GM23248 (cell line): ENCODE results near the gene SEMA4A.
"Not testable (repeated sequence)": the region's sequence is repeated elsewhere in the genome, so short reads cannot be mapped to it uniquely, and the experiment has no call there.

ENCODE experiments used
- EZH2 ChIP-seq: fragments of 200-600 bp; sonication (generic); IDR thresholded peaks from 2 replicates; pipeline ENCODE4 v1.6.1; 2018; ENCODE audit warnings: antibody characterized with exemption, mild to moderate bottlenecking; ENCODE audit not compliant: insufficient read depth, poor library complexity, severe bottlenecking
- EZH2phosphoT487 ChIP-seq: fragments of 200-600 bp; sonication (generic); IDR thresholded peaks from 2 replicates; pipeline ENCODE4 v1.6.1; 2018; ENCODE audit warnings: antibody characterized with exemption, moderate library complexity, mild to moderate bottlenecking, low read depth; ENCODE audit not compliant: insufficient read depth

GRCh38 chr1:156190265-156190664 lies 36.9 kb downstream of the SEMA4A start:
- not testable (repeated sequence) for TF ChIP-seq EZH2, EZH2phosphoT487
